Measurements from ENCODE around the gene DPP10. TPM values are rescaled to one million over a fixed set of nuclear protein-coding genes. Genes with fewer than 3 reads are reported as not detected.

DPP10 gene
- total RNA-seq, 1 experiment from 2014 or later, result not detected

DNA sequence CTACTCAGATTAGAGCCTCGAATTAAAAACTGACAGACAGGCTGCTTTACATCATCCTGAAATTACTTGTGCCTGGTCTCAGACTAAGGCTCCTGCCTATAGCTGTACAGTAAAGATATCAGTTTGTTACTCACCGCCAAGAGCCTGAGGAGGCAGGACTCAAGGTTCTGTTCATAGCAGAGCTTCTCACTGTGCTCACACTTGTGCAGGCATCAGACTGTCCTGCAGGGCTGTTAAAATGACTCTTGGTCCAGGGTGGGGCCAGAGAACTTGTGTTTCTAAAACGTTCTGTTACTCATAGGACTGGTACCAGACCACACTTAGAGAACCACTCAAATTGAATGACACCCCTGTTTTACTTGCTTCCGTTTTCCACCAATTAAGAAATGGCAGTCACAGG lies 310.0 kb downstream of the DPP10 start:
- no peaks in the 10 kb centered on the region for H4K20me1 ChIP-seq (ENCODE audit: low read length)
- no peak for ATAC-seq
- no peak for DNase-seq
- no peak overlapping the region for H3K9ac ChIP-seq (ENCODE audit: low read length)
- CTCF ChIA-PET, result no interaction called here
- no peak overlapping the region for H2AFZ ChIP-seq (ENCODE audit: low read length)
- POLR2A ChIA-PET (ENCODE audit: unreplicated experiment), result no interaction called here
- intact Hi-C loops (cut with micrococcal nuclease), result no loop called here
- H3K79me2 ChIP-seq (ENCODE audit: low read length), result no peaks in the 10 kb centered on the region
- H3K27me3 ChIP-seq (ENCODE audit: low read length), result peaks cover 16% of the 10 kb centered on the region; the same call in 1 of the 2 replicates
- peaks cover 6% of the 10 kb centered on the region for H3F3A ChIP-seq (ENCODE audit: low read length, unreplicated experiment)
- H3K4me1 ChIP-seq (ENCODE audit: insufficient read depth, low read length), result peaks cover 16% of the 10 kb centered on the region
- H3K4me3 ChIP-seq (ENCODE audit: low read length), result no peak overlapping the region
- no peaks in the 10 kb centered on the region for H3K9me3 ChIP-seq (ENCODE audit: low read length)
- no peaks in the 10 kb centered on the region for H3K9me2 ChIP-seq (replicated peaks; ENCODE audit: low read length)
- no peak for TF ChIP-seq EZH2phosphoT487 (IDR thresholded peaks at IDR 0.05; ENCODE audit: borderline replicate concordance, low read length)
- TF ChIP-seq EZH2 (IDR thresholded peaks at IDR 0.05; ENCODE audit: low read length, unreplicated experiment), result no peak
- TF ChIP-seq, protein P1, sequence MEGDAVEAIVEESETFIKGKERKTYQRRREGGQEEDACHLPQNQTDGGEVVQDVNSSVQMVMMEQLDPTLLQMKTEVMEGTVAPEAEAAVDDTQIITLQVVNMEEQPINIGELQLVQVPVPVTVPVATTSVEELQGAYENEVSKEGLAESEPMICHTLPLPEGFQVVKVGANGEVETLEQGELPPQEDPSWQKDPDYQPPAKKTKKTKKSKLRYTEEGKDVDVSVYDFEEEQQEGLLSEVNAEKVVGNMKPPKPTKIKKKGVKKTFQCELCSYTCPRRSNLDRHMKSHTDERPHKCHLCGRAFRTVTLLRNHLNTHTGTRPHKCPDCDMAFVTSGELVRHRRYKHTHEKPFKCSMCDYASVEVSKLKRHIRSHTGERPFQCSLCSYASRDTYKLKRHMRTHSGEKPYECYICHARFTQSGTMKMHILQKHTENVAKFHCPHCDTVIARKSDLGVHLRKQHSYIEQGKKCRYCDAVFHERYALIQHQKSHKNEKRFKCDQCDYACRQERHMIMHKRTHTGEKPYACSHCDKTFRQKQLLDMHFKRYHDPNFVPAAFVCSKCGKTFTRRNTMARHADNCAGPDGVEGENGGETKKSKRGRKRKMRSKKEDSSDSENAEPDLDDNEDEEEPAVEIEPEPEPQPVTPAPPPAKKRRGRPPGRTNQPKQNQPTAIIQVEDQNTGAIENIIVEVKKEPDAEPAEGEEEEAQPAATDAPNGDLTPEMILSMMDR (conservative IDR thresholded peaks at IDR 0.05; ENCODE audit: low read depth, low read length), result no peak
- no peaks in the 10 kb centered on the region for H3K36me3 ChIP-seq (ENCODE audit: low read depth, low read length)
- BruUV-seq (replicated peaks), result no TSS peak
- H3K27ac ChIP-seq (ENCODE audit: low read length), result no peak overlapping the region
- no peak overlapping the region for H3K4me2 ChIP-seq (ENCODE audit: low read length)

DNA sequence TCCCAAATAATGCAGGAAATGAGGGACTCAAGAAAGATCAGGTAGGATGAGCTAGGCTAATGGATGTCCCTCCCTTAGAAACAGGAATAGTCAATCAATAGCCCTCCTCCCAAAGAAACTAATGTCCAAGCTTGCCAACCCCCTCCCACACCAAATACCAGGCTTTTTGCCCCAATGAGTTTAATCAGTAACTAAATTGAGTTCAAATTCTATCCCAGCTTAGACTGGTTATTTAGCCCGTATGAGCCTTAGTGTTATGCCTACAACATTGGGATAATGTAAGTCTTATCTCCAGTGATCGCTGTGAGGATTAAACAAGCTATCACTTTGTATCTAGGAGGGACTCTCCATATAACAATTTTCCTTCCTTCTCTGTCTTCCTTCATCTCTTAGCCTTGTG lies 310.7 kb downstream of the DPP10 start:
- H3K9ac ChIP-seq (ENCODE audit: low read length), result no peak overlapping the region
- TF ChIP-seq EZH2 (IDR thresholded peaks at IDR 0.05; ENCODE audit: low read length, unreplicated experiment), result no peak
- no peak for TF ChIP-seq EZH2phosphoT487 (IDR thresholded peaks at IDR 0.05; ENCODE audit: borderline replicate concordance, low read length)
- TF ChIP-seq, protein P1 (conservative IDR thresholded peaks at IDR 0.05; ENCODE audit: low read depth, low read length), result no peak
- CTCF ChIA-PET, result no interaction called here
- no TSS peak for BruUV-seq (replicated peaks)
- H3K9me2 ChIP-seq (replicated peaks; ENCODE audit: low read length), result no peaks in the 10 kb centered on the region
- H3K36me3 ChIP-seq (ENCODE audit: low read depth, low read length), result no peaks in the 10 kb centered on the region
- no peaks in the 10 kb centered on the region for H4K20me1 ChIP-seq (ENCODE audit: low read length)
- peaks cover 6% of the 10 kb centered on the region for H3F3A ChIP-seq (ENCODE audit: low read length, unreplicated experiment)
- POLR2A ChIA-PET (ENCODE audit: unreplicated experiment), result no interaction called here
- H3K27me3 ChIP-seq (ENCODE audit: low read length), result peaks cover 23% of the 10 kb centered on the region
- ATAC-seq, result no peak
- H3K4me1 ChIP-seq (ENCODE audit: insufficient read depth, low read length), result peaks cover 16% of the 10 kb centered on the region
- intact Hi-C loops (cut with micrococcal nuclease), result no loop called here
- H3K9me3 ChIP-seq (ENCODE audit: low read length), result no peaks in the 10 kb centered on the region
- no peaks in the 10 kb centered on the region for H3K79me2 ChIP-seq (ENCODE audit: low read length)
- DNase-seq, result no peak
- H3K27ac ChIP-seq (ENCODE audit: low read length), result no peak overlapping the region
- H3K4me2 ChIP-seq (ENCODE audit: low read length), result no peak overlapping the region
- H2AFZ ChIP-seq (ENCODE audit: low read length), result no peak overlapping the region
- H3K4me3 ChIP-seq (ENCODE audit: low read length), result no peak overlapping the region

DNA sequence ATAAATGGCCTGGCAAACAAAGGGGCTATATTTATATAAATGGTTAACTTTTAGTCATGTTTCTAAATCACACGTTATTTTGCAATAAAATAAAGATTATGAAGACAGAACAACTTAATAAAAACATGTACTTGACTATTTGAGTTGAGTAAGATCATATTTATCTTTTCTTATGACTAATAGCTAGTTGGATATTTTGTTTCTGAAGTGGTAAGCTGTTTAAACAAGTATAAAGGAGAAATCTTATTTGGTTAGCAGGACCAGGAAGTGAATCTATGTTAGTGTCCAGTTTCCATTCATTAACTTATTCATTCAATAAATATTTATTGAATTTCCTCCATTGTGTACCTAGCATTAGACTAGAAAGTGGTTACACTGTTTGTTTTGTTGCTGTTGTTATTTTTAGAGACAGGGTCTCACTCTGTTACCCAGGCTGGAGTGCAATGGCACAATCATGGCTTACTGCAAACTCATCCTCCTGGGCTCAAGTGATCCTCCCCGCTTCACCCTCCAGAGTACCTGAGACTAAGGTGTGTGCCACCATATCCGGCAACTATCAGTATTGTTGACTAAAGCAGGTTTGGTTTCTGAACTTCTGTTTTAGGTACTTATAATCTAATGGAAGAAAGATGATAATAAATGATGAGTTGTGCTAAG lies 312.6 kb downstream of the DPP10 start:
- peak; percentile 68 for DNase-seq
- H3K36me3 ChIP-seq (ENCODE audit: low read depth, low read length), result no peaks in the 10 kb centered on the region
- H3K27me3 ChIP-seq (ENCODE audit: low read length), result peaks cover 34% of the 10 kb centered on the region
- ATAC-seq, result peak; percentile 92
- ChIA-PET CTCF (no interaction called here), POLR2A (ENCODE audit: unreplicated experiment) (no interaction called here)
- H2AFZ ChIP-seq (ENCODE audit: low read length), result no peak overlapping the region
- H3F3A ChIP-seq (ENCODE audit: low read length, unreplicated experiment), result peaks cover 6% of the 10 kb centered on the region
- peak overlapping the region; percentile 56; the same call in 1 of the 2 replicates for H3K4me2 ChIP-seq (ENCODE audit: low read length)
- H4K20me1 ChIP-seq (ENCODE audit: low read length), result no peaks in the 10 kb centered on the region
- no TSS peak for BruUV-seq (replicated peaks)
- TF ChIP-seq EZH2phosphoT487 (IDR thresholded peaks at IDR 0.05; ENCODE audit: borderline replicate concordance, low read length) (no peak), EZH2 (IDR thresholded peaks at IDR 0.05; ENCODE audit: low read length, unreplicated experiment) (no peak)
- TF ChIP-seq, protein P1 (conservative IDR thresholded peaks at IDR 0.05; ENCODE audit: low read depth, low read length), result no peak
- peaks cover 16% of the 10 kb centered on the region for H3K4me1 ChIP-seq (ENCODE audit: insufficient read depth, low read length)
- H3K9me3 ChIP-seq (ENCODE audit: low read length), result no peaks in the 10 kb centered on the region
- intact Hi-C loops (cut with micrococcal nuclease), result no loop called here
- H3K27ac ChIP-seq (ENCODE audit: low read length), result peak overlapping the region; percentile 77
- no peak overlapping the region for H3K4me3 ChIP-seq (ENCODE audit: low read length)
- H3K79me2 ChIP-seq (ENCODE audit: low read length), result no peaks in the 10 kb centered on the region
- no peaks in the 10 kb centered on the region for H3K9me2 ChIP-seq (replicated peaks; ENCODE audit: low read length)
- H3K9ac ChIP-seq (ENCODE audit: low read length), result no peak overlapping the region

All from PC-3 (cell line).